GM19238 (cell line): ENCODE data around the gene SLC30A3.
"Not testable (repeated sequence)": the region's sequence is repeated elsewhere in the genome, so short reads cannot be mapped to it uniquely, and the experiment has no call there.

ENCODE experiments used
- DNase-seq: peaks from one replicate; pipeline ENCODE4 v3.0.0; 2011; ENCODE audit warnings: low spot score; ENCODE audit not compliant: insufficient read length

SLC30A3 gene, protein sequence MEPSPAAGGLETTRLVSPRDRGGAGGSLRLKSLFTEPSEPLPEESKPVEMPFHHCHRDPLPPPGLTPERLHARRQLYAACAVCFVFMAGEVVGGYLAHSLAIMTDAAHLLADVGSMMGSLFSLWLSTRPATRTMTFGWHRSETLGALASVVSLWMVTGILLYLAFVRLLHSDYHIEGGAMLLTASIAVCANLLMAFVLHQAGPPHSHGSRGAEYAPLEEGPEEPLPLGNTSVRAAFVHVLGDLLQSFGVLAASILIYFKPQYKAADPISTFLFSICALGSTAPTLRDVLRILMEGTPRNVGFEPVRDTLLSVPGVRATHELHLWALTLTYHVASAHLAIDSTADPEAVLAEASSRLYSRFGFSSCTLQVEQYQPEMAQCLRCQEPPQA

GRCh38 chr2:27262379-27263286, at the start of gene SLC30A3:
Gene SLC30A3 (minus strand): TSS chr2:27263047. CDS start chr2:27262906, 141 bp downstream.
- peak; percentile 81 for DNase-seq

DNA sequence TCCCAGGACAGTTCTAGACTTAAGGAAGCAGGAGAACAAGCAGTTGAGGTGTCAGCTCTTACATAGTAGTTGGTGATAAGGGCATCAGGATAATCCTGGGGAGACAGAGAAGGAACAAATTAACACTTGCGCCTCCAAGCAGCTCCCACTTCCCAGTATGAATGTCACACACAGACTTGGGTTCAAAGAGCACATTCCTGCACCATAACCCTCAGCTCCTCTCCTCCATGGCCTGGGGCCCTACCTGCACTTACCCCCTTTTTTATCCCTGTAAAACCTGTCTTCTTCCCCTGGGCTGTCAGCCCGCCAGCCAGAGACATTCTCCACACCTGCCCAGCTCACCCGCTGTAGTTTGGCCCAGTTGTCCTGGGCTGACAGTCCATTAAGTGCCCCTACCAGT, 49.3 kb upstream of the SLC30A3 start:
- no peak for DNase-seq

DNA sequence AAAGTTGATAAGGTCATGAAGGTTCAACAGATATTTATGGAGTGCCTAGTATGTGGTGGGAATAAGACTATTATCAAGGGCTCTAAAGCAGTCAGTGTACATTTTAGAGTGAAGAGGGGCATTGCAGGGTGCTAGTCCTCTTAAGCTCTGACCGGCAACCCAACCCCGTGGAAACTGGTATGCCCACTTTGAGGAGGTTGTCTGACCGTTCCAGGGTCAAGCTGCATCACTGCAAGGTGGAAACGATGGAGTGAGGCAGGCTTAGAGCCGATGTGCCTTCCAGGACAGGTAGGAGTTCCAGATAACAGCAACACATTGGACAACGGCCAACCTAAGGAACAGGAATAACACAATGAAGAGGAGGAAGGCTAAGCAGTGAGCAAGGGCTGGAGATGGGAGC, 46.8 kb upstream of the SLC30A3 start:
- DNase-seq: no peak

GRCh38 chr2:27308359-27308881, 45.6 kb upstream of the SLC30A3 start, which contains the start of gene UCN:
Gene UCN (minus strand): TSS chr2:27308445. CDS start chr2:27307895, 550 bp downstream.
- no peak for DNase-seq

DNA sequence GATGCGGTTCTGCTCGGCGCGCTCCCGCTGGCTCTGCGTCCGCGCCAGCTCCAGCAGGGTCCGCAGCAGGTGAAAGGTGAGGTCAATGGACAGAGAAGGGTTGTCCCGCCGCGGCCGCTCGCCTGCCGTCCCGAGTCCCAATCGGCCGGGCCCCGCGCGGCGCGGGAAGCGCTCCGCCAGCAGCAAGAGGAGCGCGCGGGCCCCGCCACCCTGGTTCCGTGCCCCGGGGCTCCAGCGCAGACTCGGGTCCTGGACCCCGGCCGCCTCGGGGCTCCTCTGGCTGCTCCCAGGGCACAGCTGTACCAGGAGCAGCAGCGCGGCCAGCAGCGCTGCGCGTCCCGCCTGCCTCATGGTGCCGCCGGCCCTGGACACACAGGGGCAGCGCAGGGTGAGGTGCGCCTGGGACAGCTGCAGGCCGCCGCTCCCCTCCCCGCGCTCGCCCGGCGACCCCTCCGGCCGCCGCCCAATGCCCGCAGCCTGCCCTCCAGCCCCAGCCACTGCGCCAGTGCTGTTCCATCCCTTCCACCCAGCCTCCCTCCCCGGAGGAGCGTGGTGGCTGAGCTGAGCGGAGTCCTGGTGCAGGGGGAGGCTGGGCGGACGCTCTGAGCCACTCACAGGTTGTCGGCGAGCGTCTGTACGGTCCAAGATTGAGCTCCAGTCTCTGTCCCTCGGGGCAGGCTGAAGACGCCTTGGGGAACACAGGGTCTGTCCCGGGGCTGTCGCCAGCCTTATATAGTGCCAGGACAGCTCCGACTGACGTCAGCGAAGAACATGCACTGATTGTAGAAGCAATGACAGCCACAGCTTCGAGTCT, 44.9 kb upstream of the SLC30A3 start:
- no peak for DNase-seq

- no peak for DNase-seq
Measured at GRCh38 chr2:27307287-27307544, 44.4 kb upstream of the SLC30A3 start.

GRCh38 chr2:27306573-27307286, 43.9 kb upstream of the SLC30A3 start:
- no peak for DNase-seq

DNA sequence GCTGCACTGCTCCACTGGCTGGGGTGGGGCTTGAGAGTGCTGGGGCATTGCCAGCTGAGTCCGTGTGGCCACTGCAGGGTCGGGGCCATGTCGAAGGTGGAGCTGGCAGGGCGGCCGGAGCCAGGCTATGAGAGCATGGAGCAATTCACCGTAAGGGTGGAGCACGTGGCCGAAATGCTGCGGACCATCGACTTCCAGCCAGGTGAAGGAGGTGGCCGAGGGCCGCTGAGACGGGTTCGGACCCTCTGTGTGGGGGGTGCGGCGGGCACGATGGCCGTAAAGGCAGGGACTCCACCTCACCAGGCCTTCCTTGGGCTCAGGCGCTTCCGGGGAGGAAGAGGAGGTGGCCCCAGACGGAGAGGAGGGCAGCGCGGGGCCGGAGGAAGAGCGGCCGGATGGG, 43.3 kb upstream of the SLC30A3 start:
- DNase-seq: no peak

GRCh38 chr2:27305516-27305915, 42.7 kb upstream of the SLC30A3 start:
- DNase-seq: no peak

- no peak for DNase-seq
Measured at GRCh38 chr2:27304488-27305240, 41.8 kb upstream of the SLC30A3 start.

DNA sequence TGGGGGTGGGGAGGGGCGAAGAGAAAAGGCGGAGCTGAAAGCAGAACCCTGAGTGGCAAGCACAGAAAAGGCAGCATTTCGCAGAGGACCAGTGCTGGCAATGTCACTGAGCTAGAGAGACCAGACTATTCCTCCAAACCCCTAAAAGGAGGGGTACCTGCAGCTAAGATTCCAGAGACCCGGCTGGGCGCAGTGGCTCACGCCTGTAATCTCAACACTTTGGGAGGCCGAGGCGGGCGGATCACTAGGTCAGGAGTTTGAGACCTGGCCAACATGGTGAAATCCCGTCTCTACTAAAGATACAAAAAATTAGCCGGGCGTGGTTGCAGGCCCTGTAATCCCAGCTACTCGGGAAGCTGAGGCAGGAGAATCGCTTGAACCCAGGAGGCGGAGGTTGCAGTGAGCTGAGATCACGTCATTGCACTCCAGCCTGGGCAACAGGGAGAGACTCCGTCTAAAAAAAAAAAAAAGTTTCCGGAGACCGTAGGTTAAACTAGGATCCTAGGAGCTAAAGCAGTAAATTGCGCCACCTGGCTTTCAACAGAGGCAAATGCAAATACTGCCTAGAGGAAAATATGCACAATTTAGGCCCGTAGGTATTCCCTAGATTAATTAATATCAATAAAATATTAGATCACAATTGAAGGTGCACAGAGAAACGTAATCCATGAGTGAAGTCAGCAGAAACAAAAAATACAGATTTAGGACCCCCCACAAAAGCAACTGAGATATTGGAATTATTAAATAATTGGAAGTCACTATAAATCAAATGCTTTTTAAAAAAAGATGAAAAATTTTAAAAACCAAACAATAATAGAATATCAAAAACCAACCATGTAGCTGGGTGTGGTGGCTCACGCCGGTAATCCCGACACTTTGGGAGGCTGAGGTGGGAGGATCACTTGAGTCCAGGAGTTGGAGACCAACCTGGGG, 40.5 kb upstream of the SLC30A3 start:
- no peak for DNase-seq

- not testable (repeated sequence) for DNase-seq
Measured at GRCh38 chr2:27300606-27301005, 37.8 kb upstream of the SLC30A3 start.

GRCh38 chr2:27298391-27299080, 35.7 kb upstream of the SLC30A3 start:
- no peak for DNase-seq

DNA sequence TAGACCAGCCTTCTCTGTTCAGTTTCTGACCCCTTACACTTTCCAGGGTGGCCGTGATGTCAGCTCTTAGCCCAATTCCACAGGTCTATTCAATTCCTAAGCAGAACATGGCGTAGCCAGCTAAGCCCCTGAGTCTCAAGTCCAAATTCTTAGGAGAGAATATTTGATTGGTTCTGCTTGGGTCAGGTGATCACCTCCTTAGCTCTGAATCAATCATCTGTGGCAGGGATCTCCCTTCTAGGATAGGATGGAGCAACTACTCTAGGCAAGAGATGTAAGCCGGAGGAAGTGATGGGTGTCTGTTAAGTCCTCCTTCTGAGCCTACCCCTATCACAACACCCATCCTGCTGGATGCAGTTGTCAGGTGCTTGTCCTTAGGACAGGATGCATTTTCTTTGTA, 34.3 kb upstream of the SLC30A3 start:
- no peak for DNase-seq

GRCh38 chr2:27296481-27296880, 33.6 kb upstream of the SLC30A3 start:
- no peak for DNase-seq

DNA sequence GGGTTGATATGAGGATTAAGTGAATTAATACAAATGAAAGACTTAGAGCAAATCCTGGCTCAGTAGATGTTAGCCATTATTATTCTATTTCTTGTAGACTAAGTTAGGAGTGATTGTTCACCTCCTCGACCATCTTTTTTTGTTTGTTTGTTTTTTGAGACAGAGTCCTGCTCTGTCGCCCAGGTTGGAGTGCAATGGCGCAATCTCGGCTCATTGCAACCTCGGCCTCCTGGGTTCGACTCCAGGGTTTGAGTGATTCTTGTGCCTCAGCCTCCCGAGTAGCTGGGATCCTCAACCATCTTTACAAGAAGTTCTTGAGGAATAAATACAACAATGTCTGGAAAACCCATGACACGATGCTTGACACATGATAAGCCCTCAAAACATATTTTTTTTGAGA, 32.1 kb upstream of the SLC30A3 start:
- no peak for DNase-seq

GRCh38 chr2:27291865-27292264, 29.0 kb upstream of the SLC30A3 start:
- no peak for DNase-seq

- DNase-seq: no peak
Measured at GRCh38 chr2:27290549-27290948, 27.7 kb upstream of the SLC30A3 start.
